ENCODE data around the gene PRKAB1. TPM values are rescaled to one million over a fixed set of nuclear protein-coding genes. Genes with fewer than 3 reads are reported as not detected.

The PRKAB1 gene
- total and polyA plus RNA-seq, 9 of the 15 experiments (the other 6 are each of a cell fraction or from before 2014, with no cell fraction given): 32.6 to 94.2 (median 63.8) TPM

- no peak for TF ChIP-seq ZNF780A (CRISPR knock-in tag; IDR thresholded peaks at IDR 0.05)
- no peak for TF ChIP-seq CREB1 (IDR thresholded peaks at IDR 0.05)
- TF ChIP-seq CREB1 (CRISPR knock-in tag; IDR thresholded peaks at IDR 0.05): no peak
- TF ChIP-seq DNMT1 (IDR thresholded peaks at IDR 0.05): no peak
- no peak for TF ChIP-seq ARID2 (IDR thresholded peaks at IDR 0.05)
- no peak for TF ChIP-seq PHF20 (IDR thresholded peaks at IDR 0.05; ENCODE audit: partially characterized antibody)
- TF ChIP-seq ZNF280B (CRISPR knock-in tag; IDR thresholded peaks at IDR 0.05): no peak
- TF ChIP-seq LEF1 (IDR thresholded peaks at IDR 0.05): no peak
- no peak for TF ChIP-seq SMC3 (conservative IDR thresholded peaks at IDR 0.05; ENCODE audit: insufficient read depth, low read depth, low read length)
- no peak for TF ChIP-seq HNRNPLL (IDR thresholded peaks at IDR 0.05; ENCODE audit: low read depth, low read length, poor library complexity, severe bottlenecking)
- no peak for TF ChIP-seq KLF13 (tag; IDR thresholded peaks at IDR 0.05; ENCODE audit: borderline replicate concordance, low read depth)
- no peak for TF ChIP-seq ETS1 (conservative IDR thresholded peaks at IDR 0.05; ENCODE audit: control insufficient read depth, low read depth, low read length)
Measured at GRCh38 chr12:119683816-119684215, 15.9 kb downstream of the PRKAB1 start (continued).

Data from K562 (cell line).